ENCODE results near the gene PCDHGB3.
"Not testable (repeated sequence)": the region's sequence is repeated elsewhere in the genome, so short reads cannot be mapped to it uniquely, and the experiment has no call there.

PCDHGB3 gene

DNA sequence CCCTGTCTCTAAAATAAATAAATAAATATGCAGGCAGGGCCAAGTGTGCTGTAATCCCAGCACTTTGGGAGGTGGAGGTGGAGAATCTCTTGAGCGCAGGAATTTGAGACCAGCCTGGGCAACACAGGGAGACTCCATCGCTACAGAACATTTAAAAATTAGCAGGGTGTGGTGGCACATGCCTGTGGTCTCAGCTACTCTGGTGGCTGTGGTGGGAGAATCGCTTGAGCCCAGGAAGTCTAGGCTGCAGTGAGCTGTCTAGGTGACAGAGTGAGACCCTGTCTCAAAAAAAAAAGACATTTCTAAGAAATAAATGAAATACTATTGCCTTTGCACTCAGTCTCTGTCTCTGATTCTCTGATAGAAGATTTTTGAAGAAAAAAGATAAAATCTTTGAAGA, 41.5 kb downstream of the PCDHGB3 start:
- no peak overlapping the region for H3K4me3 ChIP-seq (ENCODE audit: low read depth, low read length)
- TF ChIP-seq, protein P1, sequence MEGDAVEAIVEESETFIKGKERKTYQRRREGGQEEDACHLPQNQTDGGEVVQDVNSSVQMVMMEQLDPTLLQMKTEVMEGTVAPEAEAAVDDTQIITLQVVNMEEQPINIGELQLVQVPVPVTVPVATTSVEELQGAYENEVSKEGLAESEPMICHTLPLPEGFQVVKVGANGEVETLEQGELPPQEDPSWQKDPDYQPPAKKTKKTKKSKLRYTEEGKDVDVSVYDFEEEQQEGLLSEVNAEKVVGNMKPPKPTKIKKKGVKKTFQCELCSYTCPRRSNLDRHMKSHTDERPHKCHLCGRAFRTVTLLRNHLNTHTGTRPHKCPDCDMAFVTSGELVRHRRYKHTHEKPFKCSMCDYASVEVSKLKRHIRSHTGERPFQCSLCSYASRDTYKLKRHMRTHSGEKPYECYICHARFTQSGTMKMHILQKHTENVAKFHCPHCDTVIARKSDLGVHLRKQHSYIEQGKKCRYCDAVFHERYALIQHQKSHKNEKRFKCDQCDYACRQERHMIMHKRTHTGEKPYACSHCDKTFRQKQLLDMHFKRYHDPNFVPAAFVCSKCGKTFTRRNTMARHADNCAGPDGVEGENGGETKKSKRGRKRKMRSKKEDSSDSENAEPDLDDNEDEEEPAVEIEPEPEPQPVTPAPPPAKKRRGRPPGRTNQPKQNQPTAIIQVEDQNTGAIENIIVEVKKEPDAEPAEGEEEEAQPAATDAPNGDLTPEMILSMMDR (IDR thresholded peaks at IDR 0.05; ENCODE audit: low read depth, low read length, missing control alignments) = no peak
- no peak for DNase-seq (ENCODE audit: low read depth)

DNA sequence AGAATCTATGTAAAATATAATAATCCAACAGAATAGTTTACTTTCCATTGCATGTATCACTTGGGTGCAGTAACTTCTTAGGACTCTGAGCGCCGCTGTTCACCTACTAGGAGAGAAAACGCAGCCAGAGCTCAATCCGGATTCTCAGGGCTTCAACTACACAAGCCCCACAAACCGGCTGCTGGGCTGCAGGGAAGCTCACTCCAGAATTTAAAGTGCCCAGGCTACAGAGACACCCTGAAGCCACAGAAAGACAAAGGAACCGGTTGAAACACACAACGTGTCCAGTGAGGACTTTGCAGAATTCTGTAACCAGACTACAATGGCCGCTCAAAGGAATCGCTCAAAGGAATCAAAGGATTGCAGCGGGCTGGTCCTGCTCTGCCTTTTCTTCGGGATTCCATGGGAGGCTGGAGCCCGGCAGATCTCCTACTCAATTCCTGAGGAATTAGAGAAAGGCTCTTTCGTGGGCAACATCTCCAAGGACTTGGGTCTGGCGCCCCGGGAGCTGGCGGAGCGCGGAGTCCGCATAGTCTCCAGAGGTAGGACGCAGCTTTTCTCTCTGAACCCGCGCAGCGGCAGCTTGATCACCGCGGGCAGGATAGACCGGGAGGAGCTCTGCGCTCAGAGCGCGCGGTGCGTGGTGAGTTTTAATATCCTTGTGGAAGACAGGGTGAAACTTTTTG, 43.0 kb downstream of the PCDHGB3 start, which contains the start of gene PCDHGA10:
TSS of gene PCDHGA10 (plus strand) at position 134 of the 686 bp plus-strand sequence. CDS start at position 323, 189 bp downstream.
- peak within 1 kb of the TSS; percentile 77 for H3K4me3 ChIP-seq (ENCODE audit: low read depth, low read length)
- TF ChIP-seq, protein P1 (IDR thresholded peaks at IDR 0.05; ENCODE audit: low read depth, low read length, missing control alignments) = peak; percentile 83
- DNase-seq (ENCODE audit: low read depth) = peak; percentile 70

DNA sequence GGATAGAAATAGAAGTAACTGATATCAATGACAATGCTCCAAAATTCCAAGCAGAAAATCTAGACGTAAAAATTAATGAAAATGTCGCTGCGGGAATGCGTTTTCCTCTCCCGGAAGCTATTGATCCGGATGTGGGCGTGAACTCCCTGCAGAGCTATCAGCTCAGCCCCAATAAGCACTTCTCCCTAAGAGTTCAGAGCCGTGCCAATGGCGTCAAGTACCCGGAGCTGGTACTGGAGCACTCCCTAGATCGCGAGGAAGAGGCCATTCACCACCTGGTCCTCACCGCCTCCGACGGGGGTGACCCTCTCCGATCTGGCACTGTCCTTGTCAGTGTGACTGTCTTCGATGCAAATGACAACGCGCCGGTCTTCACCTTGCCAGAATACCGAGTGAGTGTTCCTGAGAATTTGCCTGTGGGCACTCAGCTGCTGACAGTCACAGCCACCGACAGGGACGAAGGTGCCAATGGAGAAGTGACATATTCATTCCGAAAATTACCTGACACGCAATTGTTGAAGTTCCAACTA, 43.6 kb downstream of the PCDHGB3 start:
- peak overlapping the region; percentile 77 for H3K4me3 ChIP-seq (ENCODE audit: low read depth, low read length)
- TF ChIP-seq, protein P1 (IDR thresholded peaks at IDR 0.05; ENCODE audit: low read depth, low read length, missing control alignments) = no peak
- DNase-seq (ENCODE audit: low read depth) = no peak

DNA sequence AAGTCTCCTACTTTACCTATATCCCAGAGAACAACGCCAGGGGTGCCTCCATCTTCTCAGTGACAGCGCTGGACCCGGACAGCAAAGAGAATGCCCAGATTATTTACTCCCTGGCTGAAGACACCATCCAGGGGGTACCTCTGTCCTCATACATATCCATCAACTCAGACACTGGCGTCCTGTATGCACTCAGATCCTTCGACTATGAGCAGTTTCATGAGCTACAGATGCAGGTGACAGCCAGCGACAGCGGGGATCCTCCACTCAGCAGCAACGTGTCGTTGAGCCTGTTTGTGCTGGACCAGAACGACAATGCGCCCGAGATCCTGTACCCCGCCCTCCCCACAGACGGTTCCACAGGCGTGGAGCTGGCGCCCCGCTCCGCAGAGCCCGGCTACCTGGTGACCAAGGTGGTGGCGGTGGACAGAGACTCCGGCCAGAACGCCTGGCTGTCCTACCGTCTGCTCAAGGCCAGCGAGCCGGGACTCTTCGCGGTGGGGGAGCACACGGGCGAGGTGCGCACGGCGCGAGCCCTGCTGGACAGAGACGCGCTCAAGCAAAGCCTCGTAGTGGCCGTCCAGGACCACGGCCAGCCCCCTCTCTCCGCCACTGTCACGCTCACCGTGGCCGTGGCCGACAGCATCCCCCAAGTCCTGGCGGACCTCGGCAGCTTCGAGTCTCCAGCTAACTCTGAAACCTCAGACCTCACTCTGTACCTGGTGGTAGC, 44.7 kb downstream of the PCDHGB3 start:
- DNase-seq (ENCODE audit: low read depth) = not testable (repeated sequence)

DNA sequence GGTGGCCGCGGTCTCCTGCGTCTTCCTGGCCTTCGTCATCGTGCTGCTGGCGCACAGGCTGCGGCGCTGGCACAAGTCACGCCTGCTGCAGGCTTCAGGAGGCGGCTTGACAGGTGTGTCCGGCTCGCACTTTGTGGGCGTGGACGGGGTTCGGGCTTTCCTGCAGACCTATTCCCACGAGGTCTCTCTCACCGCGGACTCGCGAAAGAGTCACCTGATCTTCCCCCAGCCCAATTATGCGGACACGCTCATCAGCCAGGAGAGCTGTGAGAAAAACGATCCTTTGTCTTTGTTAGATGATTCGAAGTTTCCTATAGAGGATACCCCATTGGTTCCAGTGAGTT, 45.2 kb downstream of the PCDHGB3 start:
- DNase-seq (ENCODE audit: low read depth) = not testable (repeated sequence)
- peak overlapping the region; percentile 37 for H3K4me3 ChIP-seq (ENCODE audit: low read depth, low read length)

More for the DNA sequence above, 44.7 kb downstream of the PCDHGB3 start:
- not testable (repeated sequence) for H3K4me3 ChIP-seq (ENCODE audit: low read depth, low read length)

DNA sequence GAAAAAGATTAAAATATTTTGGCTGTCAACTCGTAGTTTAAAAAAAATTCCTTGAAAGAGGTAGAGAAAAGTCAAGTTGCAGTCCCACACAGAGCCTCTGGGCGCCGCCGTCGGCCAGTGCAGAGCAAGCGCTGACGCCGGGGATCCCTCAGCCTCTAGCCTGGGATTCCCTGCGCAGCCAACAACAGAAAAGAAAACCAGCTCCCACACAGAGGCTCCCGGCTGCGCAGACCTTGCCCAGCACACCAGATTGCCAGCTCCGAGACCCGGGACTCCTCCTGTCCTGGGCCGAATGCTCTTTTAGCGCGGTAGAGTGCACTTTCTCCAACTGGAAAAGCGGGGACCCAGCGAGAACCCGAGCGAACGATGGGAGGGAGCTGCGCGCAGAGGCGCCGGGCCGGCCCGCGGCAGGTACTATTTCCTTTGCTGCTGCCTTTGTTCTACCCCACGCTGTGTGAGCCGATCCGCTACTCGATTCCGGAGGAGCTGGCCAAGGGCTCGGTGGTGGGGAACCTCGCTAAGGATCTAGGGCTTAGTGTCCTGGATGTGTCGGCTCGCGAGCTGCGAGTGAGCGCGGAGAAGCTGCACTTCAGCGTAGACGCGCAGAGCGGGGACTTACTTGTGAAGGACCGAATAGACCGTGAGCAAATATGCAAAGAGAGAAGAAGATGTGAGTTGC, 47.6 kb downstream of the PCDHGB3 start, which contains the start of gene PCDHGB7:
TSS of gene PCDHGB7 (plus strand) at position 184 of the 679 bp plus-strand sequence. CDS start at position 367, 183 bp downstream.
- DNase-seq (ENCODE audit: low read depth) = not testable (repeated sequence)
- H3K4me3 ChIP-seq (ENCODE audit: low read depth, low read length) = peak within 1 kb of the TSS; percentile 52
- TF ChIP-seq, protein P1 (IDR thresholded peaks at IDR 0.05; ENCODE audit: low read depth, low read length, missing control alignments) = peak; percentile 78

DNA sequence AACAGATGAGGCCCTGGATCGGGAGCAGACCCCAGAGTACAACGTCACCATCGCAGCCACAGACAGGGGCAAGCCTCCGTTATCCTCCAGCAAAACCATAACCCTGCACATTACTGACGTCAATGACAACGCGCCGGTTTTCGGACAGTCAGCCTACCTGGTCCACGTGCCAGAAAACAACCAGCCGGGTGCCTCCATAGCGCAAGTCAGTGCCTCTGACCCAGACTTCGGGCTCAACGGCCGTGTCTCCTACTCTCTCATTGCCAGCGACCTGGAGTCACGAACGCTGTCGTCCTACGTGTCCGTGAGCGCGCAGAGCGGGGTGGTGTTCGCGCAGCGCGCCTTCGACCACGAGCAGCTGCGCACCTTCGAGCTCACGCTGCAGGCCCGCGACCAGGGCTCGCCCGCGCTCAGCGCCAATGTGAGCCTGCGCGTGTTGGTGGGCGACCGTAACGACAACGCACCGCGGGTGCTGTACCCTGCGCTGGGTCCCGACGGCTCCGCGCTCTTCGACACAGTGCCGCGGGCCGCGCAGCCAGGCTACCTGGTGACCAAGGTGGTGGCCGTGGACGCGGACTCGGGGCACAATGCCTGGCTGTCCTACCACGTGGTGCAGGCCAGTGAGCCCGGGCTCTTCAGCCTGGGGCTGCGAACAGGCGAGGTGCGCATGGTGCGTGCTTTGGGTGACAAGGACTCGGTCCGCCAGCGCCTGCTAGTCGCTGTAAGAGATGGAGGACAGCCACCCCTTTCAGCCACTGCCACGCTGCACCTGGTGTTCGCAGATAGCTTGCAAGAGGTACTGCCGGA, 49.2 kb downstream of the PCDHGB3 start:
- no peak overlapping the region for H3K4me3 ChIP-seq (ENCODE audit: low read depth, low read length)
- TF ChIP-seq, protein P1 (IDR thresholded peaks at IDR 0.05; ENCODE audit: low read depth, low read length, missing control alignments) = no peak
- DNase-seq (ENCODE audit: low read depth) = no peak

Data from GM12864 (cell line).